Stimulated activated naive B cell treated with anti-CD40 and anti-IgM and Interleukin-4, amounts not matched to agents 10 μg/mL and 1 μg/mL and 100 μg/mL, for 72 hours (primary cell): ENCODE measurements around the gene RNF223.
"Not testable (repeated sequence)": the region's sequence is repeated elsewhere in the genome, so short reads cannot be mapped to it uniquely, and the experiment has no call there.

ENCODE experiments used
- ATAC-seq, 2 donors: fragments of 150-1000 bp; cut with Tn5 transposase; replicated peaks; 2 replicates each; pipeline ENCODE4 v1.10.0; 2021; ENCODE audit warnings: moderate library complexity in 1 of 2
- DNase-seq: peaks from one replicate; pipeline ENCODE4 v3.0.0; 2021
- H3K27ac Mint-ChIP-seq: one replicate; pipeline ENCODE4 v1.8.0; 2022; ENCODE audit warnings: mild to moderate bottlenecking, mixed read lengths
- H3K27me3 Mint-ChIP-seq, 2 donors: one replicate each; pipeline ENCODE4 v1.8.0; 2022; ENCODE audit warnings: mixed read lengths in 2 of 2
- H3K36me3 Mint-ChIP-seq, 2 donors: one replicate each; pipeline ENCODE4 v1.8.0; 2022; ENCODE audit warnings: mixed read lengths in 2 of 2, mild to moderate bottlenecking in 1 of 2
- H3K4me1 Mint-ChIP-seq, 2 donors: one replicate each; pipeline ENCODE4 v1.8.0; 2022; ENCODE audit warnings: mixed read lengths in 2 of 2, mild to moderate bottlenecking in 1 of 2
- H3K4me3 Mint-ChIP-seq, 2 donors: one replicate each; pipeline ENCODE4 v1.8.0; 2022; ENCODE audit warnings: mild to moderate bottlenecking in 2 of 2, mixed read lengths in 2 of 2, moderate library complexity in 1 of 2
- H3K9me3 Mint-ChIP-seq, 2 donors: one replicate each; pipeline ENCODE4 v1.8.0; 2022; ENCODE audit warnings: mixed read lengths in 2 of 2, mild to moderate bottlenecking in 1 of 2

RNF223 gene

DNA sequence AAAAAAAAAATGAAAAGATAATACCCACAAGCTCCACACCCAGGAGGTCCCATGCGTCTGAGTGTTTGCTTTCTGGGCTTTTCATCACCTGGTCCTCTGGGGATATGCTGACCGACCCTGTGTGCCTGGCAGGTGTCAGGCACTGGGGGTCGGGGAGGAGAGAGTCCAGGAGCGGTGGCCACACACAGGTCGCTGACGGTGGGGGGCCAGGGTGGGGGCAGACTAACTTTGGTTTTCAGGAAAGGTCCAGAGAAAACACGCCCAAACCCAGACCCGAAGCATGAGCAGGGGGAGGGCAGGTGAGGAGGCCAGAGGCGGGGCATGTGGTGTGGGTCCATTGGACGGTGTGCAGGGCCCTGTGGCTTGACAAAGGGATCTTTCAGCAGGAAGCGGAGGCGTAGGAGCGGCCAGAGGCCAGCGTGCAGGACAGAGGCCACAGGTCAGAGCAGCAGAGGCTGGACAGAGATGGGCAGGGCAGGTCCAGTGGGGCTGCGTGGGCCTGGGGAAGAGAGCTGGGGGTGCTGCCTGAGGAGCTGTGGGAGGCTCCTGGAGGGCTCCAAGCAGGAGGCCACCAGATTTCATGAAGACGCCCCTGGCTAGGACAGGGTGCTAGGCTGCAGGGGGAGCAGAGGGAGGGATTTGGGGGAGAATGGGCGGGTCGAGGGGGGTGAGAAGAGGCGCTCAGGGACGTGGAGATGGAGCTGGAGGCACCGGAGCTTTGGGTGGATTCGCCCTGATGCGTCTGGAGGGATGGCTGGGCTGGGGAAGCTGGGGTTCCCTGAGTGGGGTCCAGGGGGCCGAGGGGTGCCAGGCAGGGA lies 15.8 kb downstream of the RNF223 start:
- ATAC-seq, result no peak
- H3K36me3 Mint-ChIP-seq, result peaks cover 24 to 26% of the 10 kb centered on the region in 2 donors
- H3K9me3 Mint-ChIP-seq, result no peaks in the 10 kb centered on the region
- peak overlapping the region; percentile 82 for H3K27ac Mint-ChIP-seq
- peak overlapping the region; percentile 88 to 92 for H3K4me3 Mint-ChIP-seq
- H3K27me3 Mint-ChIP-seq, result peaks cover 21 to 41% of the 10 kb centered on the region in 2 donors
- peaks cover 30 to 50% of the 10 kb centered on the region in 2 donors for H3K4me1 Mint-ChIP-seq
- DNase-seq, result no peak

DNA sequence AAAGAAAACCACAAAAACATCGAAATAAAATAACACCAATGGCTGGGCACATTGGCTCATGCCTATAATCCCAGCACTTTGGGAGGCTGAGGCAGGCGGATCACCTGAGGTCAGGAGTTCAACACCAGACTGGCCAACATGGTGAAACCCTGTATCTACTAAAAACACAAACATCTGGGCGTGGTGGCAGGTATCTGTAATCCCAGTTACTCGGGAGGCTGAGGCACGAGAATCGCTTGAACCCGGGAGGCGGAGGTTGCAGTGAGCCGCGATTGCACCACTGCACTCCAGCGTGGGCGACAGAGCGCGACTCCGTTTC lies 16.4 kb downstream of the RNF223 start:
- peaks cover 21 to 41% of the 10 kb centered on the region in 2 donors for H3K27me3 Mint-ChIP-seq
- not testable (repeated sequence) for DNase-seq, H3K27ac Mint-ChIP-seq, H3K9me3 Mint-ChIP-seq, ATAC-seq
- peaks cover 25 to 44% of the 10 kb centered on the region in 2 donors for H3K4me1 Mint-ChIP-seq
- peaks cover 28 to 32% of the 10 kb centered on the region in 2 donors for H3K36me3 Mint-ChIP-seq
- peak overlapping the region; percentile 39 to 92 for H3K4me3 Mint-ChIP-seq

DNA sequence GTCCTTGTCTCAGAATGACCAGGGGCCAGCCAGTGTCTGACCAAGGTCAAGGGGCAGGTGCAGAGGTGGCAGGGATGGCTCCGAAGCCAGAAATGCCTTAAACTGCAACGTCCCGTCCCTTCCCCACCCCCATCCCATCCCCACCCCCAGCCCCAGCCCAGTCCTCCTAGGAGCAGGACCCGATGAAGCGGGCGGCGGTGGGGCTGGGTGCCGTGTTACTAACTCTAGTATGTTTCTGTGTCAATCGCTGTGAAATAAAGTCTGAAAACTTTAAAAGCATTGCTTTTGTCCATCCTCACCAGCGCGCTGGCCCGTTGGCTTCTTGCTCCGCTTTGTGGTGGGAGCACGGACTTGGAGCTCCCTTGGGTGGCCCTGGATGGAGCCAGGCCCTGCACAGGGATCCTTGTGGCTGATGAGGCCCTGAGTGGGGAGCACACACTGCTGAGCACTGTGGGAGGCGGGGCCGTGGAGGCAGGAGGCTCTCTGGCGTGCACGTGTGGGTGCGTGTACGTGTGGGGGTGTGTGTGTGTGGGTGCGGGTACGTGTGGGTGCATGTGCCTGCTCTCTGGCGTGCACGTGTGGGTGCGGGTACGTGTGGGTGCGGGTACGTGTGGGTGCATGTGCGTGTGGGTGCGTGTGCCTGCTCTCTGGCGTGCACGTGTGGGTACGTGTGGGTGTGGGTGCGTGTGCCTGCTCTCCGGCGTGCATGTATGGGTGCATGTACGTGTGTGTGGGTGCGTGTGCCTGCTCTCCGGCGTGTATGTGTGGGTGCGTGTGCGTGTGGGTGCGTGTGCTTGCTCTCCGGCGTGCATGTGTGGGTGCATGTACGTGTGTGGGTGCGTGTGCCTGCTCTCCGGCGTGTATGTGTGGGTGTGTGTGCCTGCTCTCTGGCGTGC lies 18.0 kb downstream of the RNF223 start:
- Mint-ChIP-seq H3K9me3 (no peaks in the 10 kb centered on the region), H3K4me1 (peaks cover 18 to 28% of the 10 kb centered on the region in 2 donors), H3K27ac (no peak overlapping the region), H3K4me3 (no peak overlapping the region), H3K27me3 (peaks cover 20 to 41% of the 10 kb centered on the region in 2 donors), H3K36me3 (peaks cover 30 to 40% of the 10 kb centered on the region in 2 donors)
- ATAC-seq (no peak), DNase-seq (no peak)

DNA sequence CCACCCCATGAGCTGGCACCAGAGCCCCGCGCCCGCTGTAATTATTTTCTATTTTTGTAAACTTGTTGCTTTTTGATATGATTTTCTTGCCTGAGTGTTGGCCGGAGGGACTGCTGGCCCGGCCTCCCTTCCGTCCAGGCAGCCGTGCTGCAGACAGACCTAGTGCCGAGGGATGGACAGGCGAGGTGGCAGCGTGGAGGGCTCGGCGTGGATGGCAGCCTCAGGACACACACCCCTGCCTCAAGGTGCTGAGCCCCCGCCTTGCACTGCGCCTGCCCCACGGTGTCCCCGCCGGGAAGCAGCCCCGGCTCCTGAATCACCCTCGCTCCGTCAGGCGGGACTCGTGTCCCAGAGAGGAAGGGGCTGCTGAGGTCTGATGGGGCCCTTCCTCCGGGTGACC lies 19.1 kb downstream of the RNF223 start:
- Mint-ChIP-seq H3K27ac (no peak overlapping the region), H3K4me1 (peaks cover 12 to 16% of the 10 kb centered on the region in 2 donors), H3K27me3 (peaks cover 14 to 33% of the 10 kb centered on the region in 2 donors), H3K4me3 (no peak overlapping the region), H3K9me3 (no peaks in the 10 kb centered on the region), H3K36me3 (peaks cover 32 to 42% of the 10 kb centered on the region in 2 donors)
- DNase-seq (no peak), ATAC-seq (no peak)

DNA sequence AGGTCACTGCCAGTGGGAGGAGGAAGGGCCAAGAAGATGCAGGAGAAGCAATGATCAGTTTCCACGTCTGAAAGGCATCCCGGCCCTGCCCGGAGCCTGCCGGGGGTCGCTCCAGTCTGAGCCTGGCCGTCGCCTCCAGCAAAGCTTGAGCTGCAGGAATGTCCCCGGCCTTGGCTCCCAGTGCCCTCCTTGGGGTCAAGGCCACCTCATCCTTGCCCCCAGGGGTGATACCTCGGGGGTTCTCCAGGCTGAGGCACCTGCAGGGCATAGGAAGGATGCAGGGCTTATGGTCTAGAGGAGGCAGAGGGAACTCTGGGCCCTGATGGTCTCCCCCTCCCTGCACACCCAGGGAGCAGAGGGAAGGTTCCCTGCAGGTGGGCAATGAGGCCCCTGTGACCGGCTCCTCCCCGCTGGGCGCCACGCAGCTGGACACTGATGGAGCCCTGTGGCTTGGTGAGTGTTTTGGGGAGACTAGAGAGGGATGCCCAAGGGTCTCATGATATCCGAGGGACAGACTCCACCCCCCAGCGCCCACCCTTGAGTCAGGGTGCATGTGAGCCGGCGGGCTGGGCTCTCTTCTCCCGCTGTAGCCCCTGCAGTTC lies 19.9 kb downstream of the RNF223 start:
- Mint-ChIP-seq H3K9me3 (no peaks in the 10 kb centered on the region), H3K4me3 (no peak overlapping the region), H3K4me1 (peaks cover 12 to 14% of the 10 kb centered on the region in 2 donors), H3K27ac (no peak overlapping the region), H3K27me3 (peaks cover 14 to 32% of the 10 kb centered on the region in 2 donors), H3K36me3 (peaks cover 32 to 42% of the 10 kb centered on the region in 2 donors)
- DNase-seq (no peak), ATAC-seq (no peak)

DNA sequence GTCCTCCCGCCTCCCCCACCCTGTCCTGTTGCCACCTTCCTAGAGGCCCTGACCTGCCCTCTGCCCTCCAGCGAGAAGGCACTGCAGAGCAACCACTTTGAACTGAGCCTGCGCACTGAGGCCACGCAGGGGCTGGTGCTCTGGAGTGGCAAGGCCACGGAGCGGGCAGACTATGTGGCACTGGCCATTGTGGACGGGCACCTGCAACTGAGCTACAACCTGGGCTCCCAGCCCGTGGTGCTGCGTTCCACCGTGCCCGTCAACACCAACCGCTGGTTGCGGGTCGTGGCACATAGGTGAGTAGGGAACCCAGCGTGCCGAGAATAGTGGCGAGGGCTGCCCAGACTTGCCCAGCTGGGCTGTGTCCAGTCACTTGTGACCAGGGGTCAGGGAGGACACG lies 20.4 kb downstream of the RNF223 start:
- Mint-ChIP-seq H3K36me3 (peaks cover 32 to 42% of the 10 kb centered on the region in 2 donors), H3K27me3 (peaks cover 13 to 28% of the 10 kb centered on the region in 2 donors), H3K27ac (no peak overlapping the region), H3K9me3 (no peaks in the 10 kb centered on the region), H3K4me3 (no peak overlapping the region), H3K4me1 (peaks cover 9% of the 10 kb centered on the region in 2 donors)
- DNase-seq, result no peak
- no peak for ATAC-seq

DNA sequence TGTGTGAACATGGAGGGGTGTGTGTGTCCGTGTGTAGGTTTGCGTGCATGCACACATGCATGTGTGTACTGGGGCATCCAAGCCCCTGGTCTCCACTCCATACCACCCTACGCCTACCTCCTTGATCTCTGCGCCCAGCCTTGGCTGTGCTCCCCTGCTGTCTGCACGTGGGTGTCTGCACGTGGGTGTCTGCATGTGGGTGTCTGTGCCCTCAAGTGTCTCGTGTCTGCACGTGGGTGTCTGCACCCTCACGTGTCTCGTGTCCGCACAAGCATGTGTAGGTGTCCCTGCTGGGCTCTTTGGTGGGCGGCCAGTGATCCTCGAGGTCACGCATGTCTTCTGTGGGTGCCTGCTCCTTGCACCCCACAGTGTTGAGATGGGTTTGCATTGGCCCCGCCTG lies 21.1 kb downstream of the RNF223 start:
- no peak for DNase-seq
- Mint-ChIP-seq H3K27ac (no peak overlapping the region), H3K4me1 (peaks cover 2% of the 10 kb centered on the region in 2 donors), H3K4me3 (no peak overlapping the region), H3K36me3 (peaks cover 32 to 42% of the 10 kb centered on the region in 2 donors), H3K27me3 (peaks cover 6 to 21% of the 10 kb centered on the region in 2 donors), H3K9me3 (no peaks in the 10 kb centered on the region)
- no peak for ATAC-seq

DNA sequence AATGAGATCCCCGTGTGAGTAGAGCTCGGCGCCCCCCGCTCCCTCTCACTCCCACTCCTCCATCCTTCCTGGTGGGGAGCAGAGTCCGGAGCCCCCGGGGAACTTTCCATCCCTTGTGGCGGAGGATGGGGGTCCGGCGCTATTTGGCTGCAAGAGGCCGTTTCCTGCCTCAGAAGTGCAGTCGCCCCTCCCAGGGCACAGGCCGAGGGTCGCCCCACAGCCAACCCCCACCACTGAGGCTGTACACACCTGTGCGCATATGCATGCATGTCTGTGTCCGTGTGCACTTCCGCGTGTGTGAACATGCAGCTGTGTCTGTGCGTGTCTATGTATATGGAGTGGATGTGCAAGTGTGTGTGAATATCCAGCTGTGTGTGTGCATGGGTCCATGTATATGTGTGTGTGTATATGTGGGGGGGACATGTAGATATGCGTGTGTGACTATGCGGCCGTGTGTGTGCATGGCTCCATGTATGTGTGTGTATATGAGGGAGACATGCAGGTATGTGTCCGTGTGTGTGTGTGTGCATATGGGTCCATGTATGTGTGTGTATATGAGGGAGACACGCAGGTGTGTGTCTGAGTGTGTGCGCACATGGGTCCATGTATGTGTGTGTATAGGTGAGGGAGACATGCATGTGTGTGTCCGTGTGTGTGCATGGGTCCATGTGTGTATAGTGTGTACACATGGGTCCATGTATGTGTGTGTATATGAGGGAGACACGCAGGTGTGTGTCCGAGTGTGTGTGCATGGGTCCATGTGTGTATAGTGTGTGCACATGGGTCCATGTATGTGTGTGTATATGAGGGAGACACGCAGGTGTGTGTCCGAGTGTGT lies 21.9 kb downstream of the RNF223 start:
- peaks cover 36 to 45% of the 10 kb centered on the region in 2 donors for H3K36me3 Mint-ChIP-seq

DNA sequence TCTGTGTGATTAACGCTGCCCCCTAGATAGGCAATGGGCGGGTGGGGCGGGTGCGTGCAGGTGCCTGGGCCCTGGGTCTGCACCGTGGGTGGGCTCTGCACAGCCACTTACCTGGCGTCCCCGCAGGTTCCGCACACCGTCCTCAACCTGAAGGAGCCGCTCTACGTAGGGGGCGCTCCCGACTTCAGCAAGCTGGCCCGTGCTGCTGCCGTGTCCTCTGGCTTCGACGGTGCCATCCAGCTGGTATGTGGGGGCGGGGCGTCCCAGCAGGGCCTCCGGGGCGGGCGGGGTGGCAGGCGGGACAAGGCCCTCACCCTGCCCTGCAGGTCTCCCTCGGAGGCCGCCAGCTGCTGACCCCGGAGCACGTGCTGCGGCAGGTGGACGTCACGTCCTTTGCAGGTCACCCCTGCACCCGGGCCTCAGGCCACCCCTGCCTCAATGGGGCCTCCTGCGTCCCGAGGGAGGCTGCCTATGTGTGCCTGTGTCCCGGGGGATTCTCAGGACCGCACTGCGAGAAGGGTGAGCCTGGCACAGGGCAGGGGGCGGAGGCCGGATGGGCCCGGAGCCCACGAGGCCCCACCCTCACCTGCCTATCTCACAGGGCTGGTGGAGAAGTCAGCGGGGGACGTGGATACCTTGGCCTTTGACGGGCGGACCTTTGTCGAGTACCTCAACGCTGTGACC lies 22.8 kb downstream of the RNF223 start:
- ATAC-seq (no peak), DNase-seq (no peak)
- Mint-ChIP-seq H3K27ac (no peak overlapping the region), H3K9me3 (no peaks in the 10 kb centered on the region), H3K27me3 (peaks cover 0 to 5% of the 10 kb centered on the region in 2 donors), H3K36me3 (peaks cover 40 to 50% of the 10 kb centered on the region in 2 donors), H3K4me3 (no peak overlapping the region), H3K4me1 (peaks cover 0 to 2% of the 10 kb centered on the region in 2 donors)

More for the DNA sequence above, 21.9 kb downstream of the RNF223 start:
- H3K27ac Mint-ChIP-seq, result no peak overlapping the region
- H3K4me3 Mint-ChIP-seq, result no peak overlapping the region
- peaks cover 0 to 2% of the 10 kb centered on the region in 2 donors for H3K4me1 Mint-ChIP-seq
- DNase-seq (no peak), ATAC-seq (no peak)
- H3K27me3 Mint-ChIP-seq, result peaks cover 0 to 13% of the 10 kb centered on the region in 2 donors
- no peaks in the 10 kb centered on the region for H3K9me3 Mint-ChIP-seq

DNA sequence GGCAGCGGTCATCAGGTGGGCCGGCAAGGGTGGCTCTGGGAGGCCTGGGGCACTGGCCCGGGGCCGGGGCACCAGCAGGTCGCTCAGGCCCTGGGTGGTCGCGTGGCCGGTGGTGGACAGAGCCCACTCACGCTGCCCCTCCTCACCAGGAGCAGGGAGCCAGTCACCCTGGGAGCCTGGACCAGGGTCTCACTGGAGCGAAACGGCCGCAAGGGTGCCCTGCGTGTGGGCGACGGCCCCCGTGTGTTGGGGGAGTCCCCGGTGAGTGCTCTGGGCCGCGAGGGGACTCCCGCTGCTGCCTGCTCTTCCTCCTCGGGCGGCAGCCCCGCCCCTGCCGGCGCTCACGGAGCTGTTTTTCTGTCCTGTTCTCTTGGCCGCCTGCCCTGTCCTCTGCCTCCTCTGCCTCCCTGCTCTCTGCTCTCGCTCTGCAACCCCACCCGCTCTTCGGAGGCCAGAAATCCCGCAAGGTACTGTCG lies 23.5 kb downstream of the RNF223 start:
- no peaks in the 10 kb centered on the region for H3K27me3 Mint-ChIP-seq
- no peaks in the 10 kb centered on the region for H3K9me3 Mint-ChIP-seq
- H3K36me3 Mint-ChIP-seq, result peaks cover 38 to 52% of the 10 kb centered on the region in 2 donors
- peaks cover 0 to 2% of the 10 kb centered on the region in 2 donors for H3K4me1 Mint-ChIP-seq
- ATAC-seq, result peak; percentile 36 to 59
- DNase-seq, result no peak
- no peak overlapping the region for H3K4me3 Mint-ChIP-seq
- no peak overlapping the region for H3K27ac Mint-ChIP-seq

DNA sequence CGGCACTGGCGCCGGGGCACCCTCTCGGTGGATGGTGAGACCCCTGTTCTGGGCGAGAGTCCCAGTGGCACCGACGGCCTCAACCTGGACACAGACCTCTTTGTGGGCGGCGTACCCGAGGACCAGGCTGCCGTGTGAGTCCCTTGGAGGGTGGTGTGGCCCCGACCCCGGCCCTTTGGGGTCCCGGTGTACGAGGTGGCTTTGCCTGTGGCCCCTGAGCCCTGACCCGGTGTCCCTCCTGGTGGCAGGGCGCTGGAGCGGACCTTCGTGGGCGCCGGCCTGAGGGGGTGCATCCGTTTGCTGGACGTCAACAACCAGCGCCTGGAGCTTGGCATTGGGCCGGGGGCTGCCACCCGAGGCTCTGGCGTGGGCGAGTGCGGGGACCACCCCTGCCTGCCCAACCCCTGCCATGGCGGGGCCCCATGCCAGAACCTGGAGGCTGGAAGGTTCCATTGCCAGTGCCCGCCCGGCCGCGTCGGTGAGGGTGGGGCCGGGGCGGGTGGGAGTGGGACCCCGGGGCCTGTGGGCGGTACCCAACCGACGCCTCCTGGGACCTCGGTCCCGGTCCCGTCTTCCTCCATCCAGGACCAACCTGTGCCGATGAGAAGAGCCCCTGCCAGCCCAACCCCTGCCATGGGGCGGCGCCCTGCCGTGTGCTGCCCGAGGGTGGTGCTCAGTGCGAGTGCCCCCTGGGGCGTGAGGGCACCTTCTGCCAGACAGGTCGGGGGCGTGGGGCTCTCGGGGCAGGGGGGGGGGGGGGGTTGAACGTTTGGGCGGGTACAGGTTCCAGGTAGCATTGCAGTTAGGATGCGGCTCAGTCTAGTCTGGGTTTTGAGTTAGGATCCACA lies 24.6 kb downstream of the RNF223 start:
- no peak for ATAC-seq
- Mint-ChIP-seq H3K27me3 (no peaks in the 10 kb centered on the region), H3K4me1 (peaks cover 0 to 2% of the 10 kb centered on the region in 2 donors), H3K36me3 (peaks cover 40 to 51% of the 10 kb centered on the region in 2 donors), H3K4me3 (no peak overlapping the region), H3K27ac (peak overlapping the region; percentile 14), H3K9me3 (no peaks in the 10 kb centered on the region)
- DNase-seq, result no peak

DNA sequence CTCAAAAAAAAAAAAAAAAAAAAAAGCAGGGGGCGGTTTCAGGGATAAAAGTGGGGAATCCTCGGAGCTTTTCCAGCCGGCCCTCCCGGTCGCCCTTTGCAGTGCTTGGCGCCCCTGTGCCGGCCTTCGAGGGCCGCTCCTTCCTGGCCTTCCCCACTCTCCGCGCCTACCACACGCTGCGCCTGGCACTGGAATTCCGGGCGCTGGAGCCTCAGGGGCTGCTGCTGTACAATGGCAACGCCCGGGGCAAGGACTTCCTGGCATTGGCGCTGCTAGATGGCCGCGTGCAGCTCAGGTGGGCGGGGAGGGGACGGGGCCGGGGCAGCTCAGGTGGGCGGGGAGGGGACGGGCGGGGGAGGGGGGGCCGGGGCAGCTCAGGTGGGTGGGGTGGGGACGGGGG lies 25.3 kb downstream of the RNF223 start:
- H3K4me1 Mint-ChIP-seq, result peaks cover 0 to 2% of the 10 kb centered on the region in 2 donors
- H3K9me3 Mint-ChIP-seq, result no peaks in the 10 kb centered on the region
- peaks cover 43 to 55% of the 10 kb centered on the region in 2 donors for H3K36me3 Mint-ChIP-seq
- H3K27ac Mint-ChIP-seq, result no peak overlapping the region
- H3K4me3 Mint-ChIP-seq, result no peak overlapping the region
- DNase-seq (no peak), ATAC-seq (no peak)
- H3K27me3 Mint-ChIP-seq, result no peaks in the 10 kb centered on the region
